Endometrium (tissue), 2 donors: ENCODE data around the gene IKBKG.
"Not testable (repeated sequence)": the region's sequence is repeated elsewhere in the genome, so short reads cannot be mapped to it uniquely, and the experiment has no call there.

Experiments
- FAIRE-seq: peaks from 2 replicates; lab custom pipeline; 2012; peaks lifted over from hg19 to GRCh38; lab: Jason Lieb, UNC
- donor health status: control.
- donor health status: control.

IKBKG gene

GRCh38 chrX:154547245-154548027, at the start of gene IKBKG:
Gene IKBKG, plus strand, starts transcription at chrX:154547620. Its CDS starts 4,383 bp downstream, at chrX:154552003.
- no peak for FAIRE-seq

GRCh38 chrX:154501423-154501822, 46.0 kb upstream of the IKBKG start:
- not testable (repeated sequence) for FAIRE-seq

GRCh38 chrX:154502098-154502497, 45.3 kb upstream of the IKBKG start:
- FAIRE-seq = no peak

- no peak for FAIRE-seq
These were observed 44.4 kb upstream of the IKBKG start for GRCh38 chrX:154502989-154503388.

GRCh38 chrX:154505734-154506133, 41.7 kb upstream of the IKBKG start:
- FAIRE-seq = no peak

- FAIRE-seq = no peak
These were observed 40.7 kb upstream of the IKBKG start for GRCh38 chrX:154506483-154507332.

- FAIRE-seq = no peak
These were observed 39.6 kb upstream of the IKBKG start for GRCh38 chrX:154507673-154508383.

- no peak for FAIRE-seq
These were observed 39.1 kb upstream of the IKBKG start for GRCh38 chrX:154508384-154508745.

GRCh38 chrX:154509455-154509854, 38.0 kb upstream of the IKBKG start:
- no peak for FAIRE-seq

- no peak for FAIRE-seq
These were observed 35.7 kb upstream of the IKBKG start for GRCh38 chrX:154511761-154512160.

GRCh38 chrX:154512879-154513553, 34.4 kb upstream of the IKBKG start:
- FAIRE-seq = no peak

- FAIRE-seq = no peak
These were observed 33.7 kb upstream of the IKBKG start for GRCh38 chrX:154513716-154514115.

- no peak for FAIRE-seq
These were observed 32.1 kb upstream of the IKBKG start for GRCh38 chrX:154515090-154515965.

- FAIRE-seq = no peak
These were observed 31.3 kb upstream of the IKBKG start, which contains the start of gene FAM3A for GRCh38 chrX:154515966-154516655. Gene FAM3A, minus strand, starts transcription at chrX:154516232. Its CDS starts 460 bp downstream, at chrX:154515772.

- no peak for FAIRE-seq
These were observed 30.7 kb upstream of the IKBKG start for GRCh38 chrX:154516656-154517100.

GRCh38 chrX:154517101-154517781, 30.2 kb upstream of the IKBKG start:
- FAIRE-seq = no peak

- no peak for FAIRE-seq
These were observed 28.0 kb upstream of the IKBKG start for GRCh38 chrX:154519389-154519788.

GRCh38 chrX:154525606-154526490, 21.6 kb upstream of the IKBKG start:
- no peak for FAIRE-seq
